ENCODE data around the gene MFAP3.

DNA sequence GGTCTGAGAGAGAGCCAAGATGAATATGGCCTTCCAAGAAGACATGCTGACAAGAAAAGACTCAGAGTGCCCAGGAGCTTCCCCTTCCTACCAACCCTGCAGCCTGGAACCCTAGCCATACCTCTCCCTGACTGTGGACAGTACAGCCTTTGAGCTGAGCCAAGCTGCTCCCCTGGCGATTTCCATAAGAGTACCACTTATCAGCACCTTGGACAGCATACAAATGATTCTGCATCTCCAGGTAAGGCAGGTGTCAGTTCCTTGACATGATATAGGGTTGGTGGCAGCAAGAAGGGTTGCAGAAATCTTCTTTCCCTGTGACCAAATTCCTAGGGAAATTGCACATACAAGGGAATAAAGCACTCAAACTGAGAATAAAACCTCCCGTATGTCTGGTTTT, 58.3 kb downstream of the MFAP3 start:
- TF ChIP-seq, protein P1, sequence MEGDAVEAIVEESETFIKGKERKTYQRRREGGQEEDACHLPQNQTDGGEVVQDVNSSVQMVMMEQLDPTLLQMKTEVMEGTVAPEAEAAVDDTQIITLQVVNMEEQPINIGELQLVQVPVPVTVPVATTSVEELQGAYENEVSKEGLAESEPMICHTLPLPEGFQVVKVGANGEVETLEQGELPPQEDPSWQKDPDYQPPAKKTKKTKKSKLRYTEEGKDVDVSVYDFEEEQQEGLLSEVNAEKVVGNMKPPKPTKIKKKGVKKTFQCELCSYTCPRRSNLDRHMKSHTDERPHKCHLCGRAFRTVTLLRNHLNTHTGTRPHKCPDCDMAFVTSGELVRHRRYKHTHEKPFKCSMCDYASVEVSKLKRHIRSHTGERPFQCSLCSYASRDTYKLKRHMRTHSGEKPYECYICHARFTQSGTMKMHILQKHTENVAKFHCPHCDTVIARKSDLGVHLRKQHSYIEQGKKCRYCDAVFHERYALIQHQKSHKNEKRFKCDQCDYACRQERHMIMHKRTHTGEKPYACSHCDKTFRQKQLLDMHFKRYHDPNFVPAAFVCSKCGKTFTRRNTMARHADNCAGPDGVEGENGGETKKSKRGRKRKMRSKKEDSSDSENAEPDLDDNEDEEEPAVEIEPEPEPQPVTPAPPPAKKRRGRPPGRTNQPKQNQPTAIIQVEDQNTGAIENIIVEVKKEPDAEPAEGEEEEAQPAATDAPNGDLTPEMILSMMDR (IDR thresholded peaks at IDR 0.05), result no peak
- no peak for TF ChIP-seq POLR2A (IDR thresholded peaks at IDR 0.05; ENCODE audit: low read length)
- TF ChIP-seq, protein P2, sequence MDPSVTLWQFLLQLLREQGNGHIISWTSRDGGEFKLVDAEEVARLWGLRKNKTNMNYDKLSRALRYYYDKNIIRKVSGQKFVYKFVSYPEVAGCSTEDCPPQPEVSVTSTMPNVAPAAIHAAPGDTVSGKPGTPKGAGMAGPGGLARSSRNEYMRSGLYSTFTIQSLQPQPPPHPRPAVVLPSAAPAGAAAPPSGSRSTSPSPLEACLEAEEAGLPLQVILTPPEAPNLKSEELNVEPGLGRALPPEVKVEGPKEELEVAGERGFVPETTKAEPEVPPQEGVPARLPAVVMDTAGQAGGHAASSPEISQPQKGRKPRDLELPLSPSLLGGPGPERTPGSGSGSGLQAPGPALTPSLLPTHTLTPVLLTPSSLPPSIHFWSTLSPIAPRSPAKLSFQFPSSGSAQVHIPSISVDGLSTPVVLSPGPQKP (IDR thresholded peaks at IDR 0.05; ENCODE audit: low read depth, low read length), result no peak
- TF ChIP-seq ZC3H11A (IDR thresholded peaks at IDR 0.05), result no peak
- no peak for TF ChIP-seq ESRRA (IDR thresholded peaks at IDR 0.05; ENCODE audit: borderline replicate concordance, low read length)
- no peak for TF ChIP-seq MYC (IDR thresholded peaks at IDR 0.05; ENCODE audit: borderline replicate concordance, low read length)
- no peak for TF ChIP-seq JUN (IDR thresholded peaks at IDR 0.05)
